Measurements from ENCODE around the gene MEF2C. TPM values are rescaled to one million over a fixed set of nuclear protein-coding genes. Genes with fewer than 3 reads are reported as not detected.

The MEF2C gene
- total RNA-seq, 4 donors from 2014 or later: 51.0 to 78.6 (median 65.7) TPM

DNA sequence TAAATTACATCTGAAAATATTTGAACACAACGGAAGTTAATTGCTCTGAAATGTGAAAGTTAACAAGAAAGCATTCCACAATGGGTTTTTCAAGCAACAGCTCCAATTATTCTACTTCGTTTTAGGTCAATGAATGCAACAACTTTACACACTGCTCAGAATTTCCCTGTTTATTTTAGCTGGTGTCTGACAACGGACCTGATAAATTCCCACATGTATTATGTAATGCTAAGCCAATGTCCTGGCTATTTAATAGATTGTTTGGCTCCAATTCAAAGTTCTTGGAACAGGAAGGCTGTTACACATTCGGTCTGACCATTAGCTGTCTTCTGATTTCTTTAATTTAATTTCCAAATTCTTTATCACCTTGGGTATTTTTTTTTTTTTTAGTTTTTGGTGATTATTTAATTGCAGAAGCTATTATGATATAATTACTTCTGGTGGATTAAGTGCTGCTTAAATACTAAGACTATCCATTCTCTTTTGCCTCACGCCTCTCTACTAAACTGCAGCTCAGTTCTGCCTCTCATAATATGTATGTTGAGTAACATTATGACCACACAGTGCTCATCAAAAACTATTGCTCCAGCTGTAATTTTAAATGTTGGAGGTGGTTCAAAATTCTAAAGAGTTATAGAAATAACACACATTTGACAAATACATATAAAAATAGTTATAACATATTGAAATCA, 57.9 kb downstream of the MEF2C start:
- Histone ChIP-seq H3K27me3 (no peaks in the 10 kb centered on the region), H3K36me3 (peaks cover 0 to 9% of the 10 kb centered on the region in 2 donors), H3K9me3 (no peaks in the 10 kb centered on the region), H3K4me3 (replicated peaks in 1 of 3) (peak overlapping the region in 1 of 3 donors; percentile 9), H3K27ac (peak overlapping the region; percentile 43 to 67 (median 57)), H3K4me1 (peaks cover 10 to 14% of the 10 kb centered on the region in 2 donors)
- TF ChIP-seq POLR2A (IDR thresholded peaks at IDR 0.05): no peak
- TF ChIP-seq, protein P1, sequence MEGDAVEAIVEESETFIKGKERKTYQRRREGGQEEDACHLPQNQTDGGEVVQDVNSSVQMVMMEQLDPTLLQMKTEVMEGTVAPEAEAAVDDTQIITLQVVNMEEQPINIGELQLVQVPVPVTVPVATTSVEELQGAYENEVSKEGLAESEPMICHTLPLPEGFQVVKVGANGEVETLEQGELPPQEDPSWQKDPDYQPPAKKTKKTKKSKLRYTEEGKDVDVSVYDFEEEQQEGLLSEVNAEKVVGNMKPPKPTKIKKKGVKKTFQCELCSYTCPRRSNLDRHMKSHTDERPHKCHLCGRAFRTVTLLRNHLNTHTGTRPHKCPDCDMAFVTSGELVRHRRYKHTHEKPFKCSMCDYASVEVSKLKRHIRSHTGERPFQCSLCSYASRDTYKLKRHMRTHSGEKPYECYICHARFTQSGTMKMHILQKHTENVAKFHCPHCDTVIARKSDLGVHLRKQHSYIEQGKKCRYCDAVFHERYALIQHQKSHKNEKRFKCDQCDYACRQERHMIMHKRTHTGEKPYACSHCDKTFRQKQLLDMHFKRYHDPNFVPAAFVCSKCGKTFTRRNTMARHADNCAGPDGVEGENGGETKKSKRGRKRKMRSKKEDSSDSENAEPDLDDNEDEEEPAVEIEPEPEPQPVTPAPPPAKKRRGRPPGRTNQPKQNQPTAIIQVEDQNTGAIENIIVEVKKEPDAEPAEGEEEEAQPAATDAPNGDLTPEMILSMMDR (IDR thresholded peaks at IDR 0.05): no peak
- DNase-seq: no peak
- WGBS, 2 donors: 19 to 21% methylated on average over 5 of the region's 5 CpGs
- intact Hi-C loops (cut with DNase I): no loop called here

GRCh38 chr5:88824141-88824540, 58.8 kb downstream of the MEF2C start:
- TF ChIP-seq POLR2A (IDR thresholded peaks at IDR 0.05): no peak
- TF ChIP-seq, protein P1 (IDR thresholded peaks at IDR 0.05): no peak
- H3K4me1 ChIP-seq: peaks cover 10 to 14% of the 10 kb centered on the region in 2 donors
- H3K27me3 ChIP-seq: no peaks in the 10 kb centered on the region
- 71 to 76% methylated on average over 4 of the region's 4 CpGs for WGBS, 2 donors
- H3K4me3 ChIP-seq (replicated peaks in 1 of 3): no peak overlapping the region
- no peak for DNase-seq
- intact Hi-C loops (cut with DNase I): no loop called here
- H3K27ac ChIP-seq: peak overlapping the region; percentile 43 to 67 (median 57)
- no peaks in the 10 kb centered on the region for H3K9me3 ChIP-seq
- peaks cover 0 to 9% of the 10 kb centered on the region in 2 donors for H3K36me3 ChIP-seq

DNA sequence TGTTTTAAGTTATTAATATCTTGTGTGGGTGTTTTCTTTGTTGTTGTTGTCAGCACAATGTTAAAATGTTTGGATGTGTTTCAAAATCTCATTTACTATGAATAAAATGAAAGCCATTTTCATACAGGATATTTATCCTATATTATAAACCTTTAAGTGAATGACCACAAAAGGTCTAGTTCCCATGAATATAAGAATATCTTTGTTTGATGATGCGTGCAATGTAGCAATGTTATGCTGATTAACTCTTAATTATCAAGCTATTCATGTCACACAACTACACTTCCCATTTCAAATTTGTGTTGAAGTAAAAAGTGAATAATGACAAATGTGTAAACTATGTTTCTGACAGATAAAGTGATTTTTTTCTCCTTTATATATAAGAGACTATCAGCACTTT, 59.8 kb downstream of the MEF2C start:
- no peaks in the 10 kb centered on the region for H3K9me3 ChIP-seq
- WGBS, 2 donors: 81 to 83% methylated on average over 1 of the region's 1 CpG
- H3K4me1 ChIP-seq: peaks cover 10 to 14% of the 10 kb centered on the region in 2 donors
- H3K4me3 ChIP-seq (replicated peaks in 1 of 3): no peak overlapping the region
- H3K36me3 ChIP-seq: peaks cover 0 to 9% of the 10 kb centered on the region in 2 donors
- intact Hi-C loops (cut with DNase I): no loop called here
- no peak for DNase-seq
- peak overlapping the region in 1 of 3 donors; percentile 67 for H3K27ac ChIP-seq
- TF ChIP-seq POLR2A (IDR thresholded peaks at IDR 0.05): no peak
- TF ChIP-seq, protein P1 (IDR thresholded peaks at IDR 0.05): no peak
- no peaks in the 10 kb centered on the region for H3K27me3 ChIP-seq

GRCh38 chr5:88821161-88821560, 61.8 kb downstream of the MEF2C start:
- Histone ChIP-seq H3K4me3 (replicated peaks in 1 of 3) (no peak overlapping the region), H3K36me3 (peaks cover 0 to 9% of the 10 kb centered on the region in 2 donors), H3K4me1 (peaks cover 14 to 23% of the 10 kb centered on the region in 2 donors), H3K9me3 (no peaks in the 10 kb centered on the region), H3K27me3 (no peaks in the 10 kb centered on the region), H3K27ac (peak overlapping the region in 1 of 3 donors; percentile 7)
- WGBS, 2 donors: 92 to 94% methylated on average over 4 of the region's 4 CpGs
- intact Hi-C loops (cut with DNase I): no loop called here
- no peak for DNase-seq
- TF ChIP-seq, protein P1 (IDR thresholded peaks at IDR 0.05): no peak
- no peak for TF ChIP-seq POLR2A (IDR thresholded peaks at IDR 0.05)

GRCh38 chr5:88820581-88820980, 62.4 kb downstream of the MEF2C start:
- 86 to 88% methylated on average over 2 of the region's 2 CpGs for WGBS, 2 donors
- peaks cover 0 to 9% of the 10 kb centered on the region in 2 donors for H3K36me3 ChIP-seq
- intact Hi-C loops (cut with DNase I): no loop called here

More at GRCh38 chr5:88820581-88820980, 62.4 kb downstream of the MEF2C start:
- DNase-seq: no peak
- H3K4me1 ChIP-seq: peaks cover 11 to 18% of the 10 kb centered on the region in 2 donors
- H3K27ac ChIP-seq: peak overlapping the region in 1 of 3 donors; percentile 7
- H3K4me3 ChIP-seq (replicated peaks in 1 of 3): no peak overlapping the region
- no peaks in the 10 kb centered on the region for H3K27me3 ChIP-seq
- H3K9me3 ChIP-seq: no peaks in the 10 kb centered on the region
- TF ChIP-seq, protein P1 (IDR thresholded peaks at IDR 0.05): no peak
- TF ChIP-seq POLR2A (IDR thresholded peaks at IDR 0.05): no peak
